MM.1S (cell line): ENCODE results near the gene COL28A1.

Experiments
- DNase-seq: peaks from one replicate; pipeline ENCODE4 v3.0.0-alpha.2; 2015
- H2AFZ ChIP-seq: fragments of 300-600 bp; sonication (generic); 2 replicates; pipeline ENCODE4 v1.6.0; 2016; ENCODE audit warnings: antibody characterized with exemption, low read length
- H3F3A ChIP-seq: fragments of 300-600 bp; sonication (generic); 2 replicates; pipeline ENCODE4 v1.6.1; 2016; ENCODE audit warnings: mild to moderate bottlenecking, antibody characterized with exemption, low read length, moderate library complexity, mixed read lengths; ENCODE audit not compliant: insufficient read depth
- H3K27ac ChIP-seq: fragments of 300-600 bp; sonication (generic); 2 replicates; pipeline ENCODE4 v1.5.1; 2016; ENCODE audit warnings: mild to moderate bottlenecking, low read length
- H3K27me3 ChIP-seq: fragments of 300-600 bp; sonication (generic); replicated peaks from 2 replicates; pipeline ENCODE4 v1.6.0; 2016; ENCODE audit warnings: low read length; ENCODE audit not compliant: insufficient read depth
- H3K36me3 ChIP-seq: fragments of 300-600 bp; sonication (generic); replicated peaks from 2 replicates; pipeline ENCODE4 v1.6.1; 2016; ENCODE audit warnings: mild to moderate bottlenecking, low read length, mixed read lengths; ENCODE audit not compliant: insufficient read depth
- H3K4me1 ChIP-seq: fragments of 300-600 bp; sonication (generic); 2 replicates; pipeline ENCODE4 v1.6.1; 2016; ENCODE audit warnings: low read length, mixed read lengths
- H3K4me2 ChIP-seq: fragments of 300-600 bp; sonication (generic); 2 replicates; pipeline ENCODE4 v1.6.0; 2016; ENCODE audit warnings: low read depth, low read length
- H3K4me3 ChIP-seq: fragments of 300-600 bp; sonication (generic); 2 replicates; pipeline ENCODE4 v1.5.1; 2016; ENCODE audit warnings: low read length, mixed read lengths
- H3K79me2 ChIP-seq: fragments of 300-600 bp; sonication (generic); 2 replicates; pipeline ENCODE4 v1.6.1; 2016; ENCODE audit warnings: mixed run types, low read length, mixed read lengths
- H3K9ac ChIP-seq: fragments of 300-600 bp; sonication (generic); 2 replicates; pipeline ENCODE4 v1.6.1; 2016; ENCODE audit warnings: low read length, mixed read lengths
- H3K9me2 ChIP-seq: fragments of 300-600 bp; sonication (generic); replicated peaks from 2 replicates; pipeline ENCODE4 v1.6.1; 2016; ENCODE audit warnings: mild to moderate bottlenecking, low read length, mixed read lengths; ENCODE audit not compliant: insufficient read depth
- H3K9me3 ChIP-seq: fragments of 300-600 bp; sonication (generic); replicated peaks from 2 replicates; pipeline ENCODE4 v1.6.1; 2016; ENCODE audit warnings: mild to moderate bottlenecking, low read length, mixed read lengths; ENCODE audit not compliant: insufficient read depth
- H4K20me1 ChIP-seq: fragments of 300-600 bp; sonication (generic); 2 replicates; pipeline ENCODE4 v1.6.1; 2016; ENCODE audit warnings: mild to moderate bottlenecking, low read length, moderate library complexity, mixed read lengths; ENCODE audit not compliant: insufficient read depth
- CTCF ChIP-seq: fragments of 300-600 bp; sonication (generic); IDR thresholded peaks from 2 replicates; pipeline ENCODE4 v1.5.1; 2016; ENCODE audit warnings: antibody characterized with exemption, low read length, mixed read lengths
- EZH2 ChIP-seq: fragments of 300-600 bp; sonication (generic); optimal IDR thresholded peaks from 2 replicates; pipeline ENCODE3; 2017; ENCODE audit warnings: low read depth, mild to moderate bottlenecking, antibody characterized with exemption, low read length, mixed read lengths
- EZH2phosphoT487 ChIP-seq: fragments of 300-600 bp; sonication (generic); IDR thresholded peaks from 2 replicates; pipeline ENCODE4 v1.6.1; 2018; ENCODE audit warnings: antibody characterized with exemption, low read length

COL28A1 gene

GRCh38 chr7:7491044-7491443 is 44.6 kb downstream of the COL28A1 start:
- Histone ChIP-seq H3F3A (no peaks in the 10 kb centered on the region), H3K9me2 (no peaks in the 10 kb centered on the region), H2AFZ (no peak overlapping the region), H3K4me3 (no peak overlapping the region), H3K4me2 (no peak overlapping the region), H3K9ac (no peak overlapping the region), H3K36me3 (no peaks in the 10 kb centered on the region), H3K27me3 (no peaks in the 10 kb centered on the region; the same call in 1 of the 2 replicates), H3K4me1 (no peaks in the 10 kb centered on the region), H3K9me3 (no peaks in the 10 kb centered on the region), H3K79me2 (no peaks in the 10 kb centered on the region), H3K27ac (no peak overlapping the region), H4K20me1 (no peaks in the 10 kb centered on the region)
- no peak for TF ChIP-seq EZH2
- no peak for TF ChIP-seq EZH2phosphoT487
- TF ChIP-seq CTCF, result no peak
- no peak for DNase-seq

- no peak overlapping the region for H3K27ac ChIP-seq
- H3K36me3 ChIP-seq, result no peaks in the 10 kb centered on the region
- H3K4me2 ChIP-seq, result no peak overlapping the region
- H3K9me3 ChIP-seq, result no peaks in the 10 kb centered on the region
- no peak for TF ChIP-seq EZH2
- no peak for TF ChIP-seq CTCF
- no peak for TF ChIP-seq EZH2phosphoT487
- no peaks in the 10 kb centered on the region for H3K4me1 ChIP-seq
- no peaks in the 10 kb centered on the region for H3K9me2 ChIP-seq
- DNase-seq, result no peak
- H4K20me1 ChIP-seq, result no peaks in the 10 kb centered on the region
- no peaks in the 10 kb centered on the region; the same call in 1 of the 2 replicates for H3K27me3 ChIP-seq
- H3F3A ChIP-seq, result no peaks in the 10 kb centered on the region
- H2AFZ ChIP-seq, result no peak overlapping the region
- H3K79me2 ChIP-seq, result no peaks in the 10 kb centered on the region
- no peak overlapping the region for H3K4me3 ChIP-seq
- no peak overlapping the region for H3K9ac ChIP-seq
Measured at GRCh38 chr7:7490003-7490402, 45.7 kb downstream of the COL28A1 start.

- no peak overlapping the region for H3K27ac ChIP-seq
- H3K36me3 ChIP-seq, result no peaks in the 10 kb centered on the region
- no peaks in the 10 kb centered on the region for H3K79me2 ChIP-seq
- H3F3A ChIP-seq, result no peaks in the 10 kb centered on the region
- no peak for DNase-seq
- H3K4me1 ChIP-seq, result no peaks in the 10 kb centered on the region
- H3K27me3 ChIP-seq, result no peaks in the 10 kb centered on the region; the same call in 1 of the 2 replicates
- H3K9me2 ChIP-seq, result no peaks in the 10 kb centered on the region
- no peak overlapping the region for H3K4me3 ChIP-seq
- no peaks in the 10 kb centered on the region for H3K9me3 ChIP-seq
- H3K9ac ChIP-seq, result no peak overlapping the region
- H2AFZ ChIP-seq, result no peak overlapping the region
- H3K4me2 ChIP-seq, result no peak overlapping the region
- no peak for TF ChIP-seq EZH2phosphoT487
- no peak for TF ChIP-seq EZH2
- TF ChIP-seq CTCF, result no peak
- H4K20me1 ChIP-seq, result no peaks in the 10 kb centered on the region
Measured at GRCh38 chr7:7489546-7489945, 46.1 kb downstream of the COL28A1 start.
